HG03045 (cell line): Measurements from ENCODE around the gene SHC2.
"Not testable (repeated sequence)": the region's sequence is repeated elsewhere in the genome, so short reads cannot be mapped to it uniquely, and the experiment has no call there.

Source experiments
- ATAC-seq: cut with Tn5 transposase; IDR thresholded peaks from one replicate; pipeline ENCODE4 v1.9.1; 2021; ENCODE audit warnings: mild to moderate bottlenecking, moderate library complexity; ENCODE audit not compliant: unreplicated experiment

The SHC2 gene

DNA sequence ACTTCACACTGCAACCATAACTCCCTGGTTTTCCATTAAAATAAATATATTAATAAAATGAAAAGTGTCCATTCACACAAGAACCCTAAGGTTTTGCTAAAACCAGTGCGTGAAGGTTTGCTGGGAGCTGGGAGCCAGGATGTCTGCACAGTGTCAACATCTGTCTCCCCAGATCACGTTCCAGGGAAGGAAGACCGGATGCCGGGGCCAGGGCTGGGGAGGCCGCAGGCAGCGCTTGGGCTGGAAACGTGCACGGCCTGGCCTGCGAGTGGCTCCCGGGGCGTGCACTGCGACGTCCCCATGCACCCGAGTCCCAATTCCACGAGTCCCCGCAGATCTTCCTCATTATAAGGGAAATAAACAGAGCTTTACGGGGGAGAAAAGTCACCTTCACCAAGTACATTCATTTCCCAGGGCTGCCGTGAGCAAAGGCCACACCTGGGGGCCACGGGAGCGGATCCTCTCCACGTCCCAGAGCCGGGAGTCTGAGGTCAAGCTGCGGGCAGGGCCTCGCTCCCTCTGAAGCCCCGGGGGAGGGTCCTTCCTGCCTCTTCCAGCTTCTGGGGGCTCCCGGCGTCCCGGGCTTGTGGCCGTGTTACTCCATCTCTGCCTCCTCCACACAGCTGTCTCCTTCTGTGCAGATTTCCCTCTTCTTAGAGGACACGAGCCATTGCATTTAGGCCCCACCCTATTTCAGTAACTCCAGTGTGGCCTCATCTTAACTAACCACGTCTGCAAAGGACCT lies 12.8 kb downstream of the SHC2 start:
- no peak for ATAC-seq

GRCh38 chr19:447064-447426 lies 13.8 kb downstream of the SHC2 start:
- no peak for ATAC-seq

DNA sequence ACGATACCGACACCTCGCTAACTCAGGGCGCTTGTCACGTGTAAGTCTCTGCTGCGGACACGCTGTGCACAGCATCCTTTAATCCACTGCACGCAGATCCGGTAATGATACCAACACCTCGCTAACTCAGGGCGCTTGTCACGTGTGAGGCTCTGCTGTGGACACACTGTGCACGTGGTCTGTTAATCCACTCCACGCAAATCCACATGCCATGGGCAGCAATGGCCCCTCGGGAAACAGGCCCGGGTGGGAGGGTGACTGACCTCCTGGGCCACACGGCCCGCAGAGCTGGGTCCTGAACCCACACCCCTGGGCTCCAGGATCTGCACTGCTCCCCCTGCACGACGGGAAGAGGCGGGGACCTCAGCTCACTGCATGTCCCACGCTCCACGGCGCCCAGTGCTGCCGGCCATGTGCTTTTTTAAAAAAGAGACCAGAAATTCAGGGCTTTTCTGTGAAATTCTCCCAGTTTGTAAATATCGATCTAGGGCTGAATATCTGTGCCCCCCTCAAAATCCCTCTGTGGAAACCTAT lies 16.1 kb downstream of the SHC2 start:
- no peak for ATAC-seq

GRCh38 chr19:443005-443404 lies 17.8 kb downstream of the SHC2 start:
- ATAC-seq: no peak

DNA sequence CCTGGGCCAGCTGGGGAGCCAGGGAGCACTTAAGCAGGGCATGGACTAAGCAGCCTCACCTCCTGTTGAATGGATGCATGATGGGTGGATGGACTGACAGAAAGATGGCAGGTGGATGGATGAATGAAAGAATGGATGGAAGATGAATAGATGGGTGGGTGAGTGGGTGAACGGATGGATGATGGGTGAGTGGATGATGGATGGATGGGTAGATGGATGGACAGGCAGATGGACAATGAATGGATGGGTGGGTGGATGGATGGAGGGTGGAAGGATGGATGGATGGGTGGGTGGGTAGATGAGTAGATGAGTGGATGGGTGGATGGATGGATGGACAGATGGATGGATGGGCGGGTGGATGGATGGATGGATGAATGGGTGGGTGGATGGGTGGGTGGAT lies 18.7 kb downstream of the SHC2 start:
- ATAC-seq: no peak

- ATAC-seq: no peak
Observed at GRCh38 chr19:441213-441836, 19.5 kb downstream of the SHC2 start.

DNA sequence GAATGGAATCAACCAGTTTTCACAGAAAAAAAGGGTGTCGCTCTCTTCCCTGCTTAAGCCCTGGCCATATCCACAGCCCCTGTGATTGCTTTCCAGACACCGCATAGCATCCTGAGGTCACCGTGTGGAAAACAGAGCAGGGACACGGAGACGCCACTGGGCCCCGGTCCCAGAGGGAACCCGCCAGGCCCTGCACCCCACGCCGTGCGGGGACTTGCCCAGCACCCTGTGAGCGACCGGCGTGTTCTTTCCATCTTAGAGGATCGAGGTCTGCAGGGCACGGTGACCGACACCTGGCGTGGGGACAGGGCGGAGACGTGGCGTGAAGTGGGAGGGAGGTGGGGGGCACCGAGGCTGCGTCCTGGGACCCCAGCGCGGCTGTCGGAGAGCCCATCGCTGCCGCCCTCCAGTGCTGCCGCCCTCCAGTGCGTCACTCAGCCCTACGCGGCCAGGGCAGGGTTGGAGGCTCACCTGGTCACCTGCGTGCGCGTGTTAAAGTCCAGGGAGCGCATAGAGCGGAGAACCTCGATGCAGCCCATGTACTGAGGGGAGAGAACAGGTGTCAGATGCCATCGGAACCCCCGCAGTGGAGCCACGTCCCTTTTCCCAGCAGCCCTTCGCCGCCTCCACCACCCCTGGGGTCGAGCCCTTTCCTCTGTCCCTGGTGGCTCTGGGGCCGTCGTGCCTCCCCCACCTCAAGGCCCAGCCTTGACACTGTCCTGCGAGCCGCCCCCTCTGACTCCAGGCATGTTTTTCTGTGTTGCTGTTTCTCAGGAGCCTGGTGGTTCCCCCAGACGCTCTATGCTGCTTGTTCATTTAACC lies 20.2 kb downstream of the SHC2 start:
- no peak for ATAC-seq

- no peak for ATAC-seq
Observed at GRCh38 chr19:439167-439900, 21.5 kb downstream of the SHC2 start.

GRCh38 chr19:438416-438958 lies 22.3 kb downstream of the SHC2 start:
- no peak for ATAC-seq

DNA sequence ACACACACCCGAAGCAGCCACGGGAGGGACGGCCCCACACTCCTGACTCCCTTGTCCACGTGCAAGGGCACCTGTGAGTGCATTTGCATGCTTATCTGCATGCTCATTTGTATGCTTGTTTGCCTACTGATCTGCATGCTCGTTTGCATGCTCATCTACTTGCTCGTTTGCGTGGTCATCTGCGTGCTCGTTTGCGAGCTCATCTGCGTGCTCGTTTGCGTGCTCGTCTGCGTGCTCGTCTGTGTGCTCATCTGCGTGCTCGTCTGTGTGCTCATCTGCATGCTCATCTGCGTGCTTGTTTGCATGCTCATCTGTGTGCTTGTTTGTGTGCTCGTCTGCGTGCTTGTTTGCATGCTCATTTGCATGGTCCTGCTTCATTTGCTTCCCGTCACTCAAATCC lies 23.8 kb downstream of the SHC2 start:
- ATAC-seq: no peak

- no peak for ATAC-seq
Observed at GRCh38 chr19:436413-436950, 24.4 kb downstream of the SHC2 start.

- no peak for ATAC-seq
Observed at GRCh38 chr19:435707-436412, 25.0 kb downstream of the SHC2 start.

- no peak for ATAC-seq
Observed at GRCh38 chr19:435056-435706, 25.7 kb downstream of the SHC2 start.

DNA sequence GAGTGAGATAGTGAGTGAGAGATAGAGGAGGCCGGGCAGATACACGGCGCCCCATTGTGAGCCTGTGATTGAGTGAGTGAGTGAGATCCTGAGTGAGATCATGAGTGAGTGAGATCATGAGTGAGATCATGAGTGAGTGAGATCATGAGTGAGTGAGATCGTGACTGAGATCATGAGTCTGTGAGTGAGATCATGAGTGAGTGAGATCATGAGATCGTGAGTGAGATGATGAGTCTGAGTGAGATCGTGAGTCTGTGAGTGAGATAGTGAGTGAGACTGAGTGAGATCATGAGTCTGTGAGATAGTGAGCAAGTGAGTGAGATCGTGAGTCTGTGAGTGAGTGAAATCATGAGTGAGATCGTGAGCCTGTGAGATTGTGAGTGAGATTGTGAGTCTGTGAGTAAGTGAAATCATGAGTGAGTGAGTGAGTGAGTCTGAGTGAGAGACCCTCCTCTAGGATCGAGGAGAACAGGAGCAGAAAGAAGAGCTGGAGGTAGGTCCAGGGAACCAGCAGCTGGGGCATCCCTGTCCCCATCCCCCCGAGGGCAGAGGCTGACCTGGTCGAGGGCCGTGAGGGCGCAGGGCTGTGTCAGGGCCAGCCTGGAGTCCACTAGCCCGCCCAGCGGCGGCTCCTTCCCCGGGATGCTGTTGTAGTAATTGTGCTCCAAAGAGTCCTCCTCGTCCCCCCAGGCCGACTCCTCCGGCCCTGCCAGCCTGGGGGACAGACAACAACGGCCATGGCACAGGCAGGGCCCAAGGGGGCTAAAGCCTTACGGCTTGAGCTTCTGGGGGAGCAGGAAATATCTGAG lies 26.5 kb downstream of the SHC2 start:
- ATAC-seq: no peak

DNA sequence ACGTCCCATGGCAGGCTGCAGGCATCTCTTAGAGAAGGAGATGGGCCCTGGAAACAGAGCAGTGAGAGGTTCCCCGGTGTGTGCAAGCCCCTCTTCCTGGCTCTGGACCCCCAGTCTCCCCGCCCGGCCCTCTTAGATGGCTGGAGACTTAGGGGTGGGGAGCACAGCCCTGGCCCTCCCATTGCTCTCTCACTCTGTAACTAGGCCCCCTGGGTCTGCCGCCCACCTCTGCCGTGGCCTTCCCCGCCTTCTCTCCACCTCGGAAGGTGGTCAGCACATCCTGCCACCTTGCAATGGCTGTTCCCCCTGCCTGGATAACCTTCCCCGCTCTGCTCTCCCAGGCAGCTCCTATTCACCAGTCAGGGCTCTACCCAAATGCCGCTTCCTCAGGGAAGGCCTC lies 30.1 kb downstream of the SHC2 start:
- ATAC-seq: no peak

- ATAC-seq: no peak
Observed at GRCh38 chr19:428149-428548, 32.7 kb downstream of the SHC2 start.

DNA sequence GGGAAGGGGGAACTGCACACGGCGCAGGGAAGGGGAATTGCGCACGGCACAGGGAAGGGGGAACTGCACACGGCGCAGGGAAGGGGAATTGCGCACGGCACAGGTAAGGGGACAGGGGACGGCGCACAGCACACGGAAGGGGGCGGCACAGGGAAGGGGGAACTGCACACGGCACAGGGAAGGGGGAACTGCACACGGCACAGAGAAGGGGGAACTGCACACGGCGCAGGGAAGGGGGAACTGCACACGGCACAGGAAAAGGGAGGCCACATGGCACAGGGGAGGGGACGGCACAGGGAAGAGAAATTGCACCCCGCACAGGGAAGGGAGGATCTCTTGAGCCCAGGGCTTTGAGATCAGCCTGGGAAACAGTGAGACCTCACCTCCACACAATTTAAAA lies 33.2 kb downstream of the SHC2 start:
- ATAC-seq: not testable (repeated sequence)

DNA sequence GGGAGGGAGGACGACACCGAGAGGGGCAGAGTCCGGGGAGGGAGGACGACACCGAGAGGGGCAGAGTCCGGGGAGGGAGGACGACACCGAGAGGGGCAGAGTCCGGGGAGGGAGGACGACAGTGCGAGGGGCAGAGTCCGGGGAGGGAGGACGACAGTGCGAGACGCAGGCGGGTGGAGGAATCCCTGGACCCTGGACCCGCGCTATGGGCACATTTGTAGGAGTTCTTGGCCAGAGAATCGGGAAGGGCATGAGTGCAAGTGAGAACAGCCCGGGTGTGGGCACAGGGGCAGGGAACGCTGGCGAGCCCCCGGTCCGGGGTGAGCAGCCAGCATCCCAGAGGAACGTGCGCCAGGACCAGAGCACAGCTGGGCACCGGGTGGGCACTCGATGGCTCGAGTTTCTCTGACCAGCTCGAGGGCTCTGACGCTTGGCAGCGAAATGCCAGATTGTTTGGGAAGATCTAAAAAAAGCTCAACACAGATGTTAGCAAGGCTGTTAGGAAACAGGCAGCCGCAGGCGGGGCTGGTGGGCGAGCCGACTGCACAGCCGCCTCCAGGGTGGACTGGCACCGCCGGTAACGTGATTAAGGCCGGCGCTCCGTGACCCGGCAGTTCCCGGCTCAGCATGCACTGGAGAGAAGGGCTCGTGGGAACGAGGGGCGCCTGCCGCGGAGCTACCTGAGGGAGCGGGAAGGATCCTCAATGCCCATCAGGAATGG lies 33.9 kb downstream of the SHC2 start:
- ATAC-seq: no peak
